Lung (tissue), 12 donors: ENCODE results near the gene TMCO4. TPM values are rescaled to one million over a fixed set of nuclear protein-coding genes. Genes with fewer than 3 reads are reported as not detected.

Source experiments
- ATAC-seq: fragments of 200-7000 bp; cut with Tn5 transposase; one replicate; pipeline ENCODE4 v1.9.1; 2020; ENCODE audit warnings: moderate number of reproducible peaks; ENCODE audit not compliant: insufficient read depth, low FRiP score
- DNase-seq, 3 donors: peaks; one replicate each; pipeline ENCODE4 v3.0.0-alpha.2; 2013 to 2017
- H3K27ac ChIP-seq, 2 donors: one replicate each; pipeline ENCODE4 v1.5.1; 2013; ENCODE audit warnings: mild to moderate bottlenecking in 2 of 2, moderate library complexity in 2 of 2, control low read depth in 1 of 2, inconsistent platforms in 1 of 2, low read depth in 1 of 2, low read length in 1 of 2
- H3K27me3 ChIP-seq, 3 donors: one replicate each; pipeline ENCODE4 v1.5.1; 2013; ENCODE audit warnings: low read length in 2 of 3; ENCODE audit not compliant: control insufficient read depth in 3 of 3, insufficient read depth in 3 of 3
- H3K36me3 ChIP-seq, 4 donors: one replicate each; pipeline ENCODE4 v1.5.1; 2013; ENCODE audit warnings: low read length in 4 of 4, mild to moderate bottlenecking in 1 of 4, moderate library complexity in 1 of 4; ENCODE audit not compliant: control insufficient read depth in 4 of 4, insufficient read depth in 4 of 4
- H3K4me1 ChIP-seq, 5 donors: one replicate each; pipeline ENCODE4 v1.5.1; 2013; ENCODE audit warnings: low read length in 5 of 5, mild to moderate bottlenecking in 2 of 5, moderate library complexity in 1 of 5; ENCODE audit not compliant: control insufficient read depth in 5 of 5, insufficient read depth in 5 of 5
- H3K4me3 ChIP-seq: one replicate; pipeline ENCODE4 v1.5.1; 2013; ENCODE audit warnings: mild to moderate bottlenecking, control low read depth, moderate library complexity
- H3K9ac ChIP-seq, 2 donors: one replicate each; pipeline ENCODE4 v1.5.1; 2013; ENCODE audit warnings: low read length in 2 of 2, control low read depth in 1 of 2; ENCODE audit not compliant: insufficient read depth in 1 of 2
- H3K9me3 ChIP-seq, 4 donors: one replicate each; pipeline ENCODE4 v1.5.1; 2013; ENCODE audit warnings: low read length in 3 of 4, mild to moderate bottlenecking in 1 of 4, moderate library complexity in 1 of 4; ENCODE audit not compliant: control insufficient read depth in 4 of 4, insufficient read depth in 3 of 4
- WGBS, 2 donors: extraction: QIAGEN DNeasy Blood & Tissue Kit; methylation state at CpG; one replicate each; pipeline ENCODE4 v1.1.7; 2013; 5-methylcytosine and 5-hydroxymethylcytosine counted together
- polyA plus RNA-seq, 2 donors: library from polyadenylated mRNA; stranded (reverse); fragments of 200-250 nt; gene quantifications; one replicate each; pipeline ENCODE4 v1.2.1, GENCODE V29; 2013
- total RNA-seq, 2 donors: library from RNA; depleted of rRNA in 1 of 2; stranded (reverse); fragments of >200 nt in 1 of 2; gene quantifications; one replicate each; pipeline ENCODE4 v1.2.1, GENCODE V29; 2014 to 2021
- TF ChIP-seq, protein P1 (sequence below): IDR thresholded peaks from 2 replicates; pipeline ENCODE4 v1.5.1; 2012; ENCODE audit warnings: mild to moderate bottlenecking; ENCODE audit errors: control extremely low read depth, extremely low read depth
- donor health status: control.
- donor health status: control.
- donor health status: Bipolar disorder and iron deficiency.
- donor health status: healthy.
- donor health status: DM: yes; HTN: yes; CAD: no.

TMCO4 gene
- total and polyA plus RNA-seq, 4 donors: 14.3 to 27.8 (median 19.5) TPM

DNA sequence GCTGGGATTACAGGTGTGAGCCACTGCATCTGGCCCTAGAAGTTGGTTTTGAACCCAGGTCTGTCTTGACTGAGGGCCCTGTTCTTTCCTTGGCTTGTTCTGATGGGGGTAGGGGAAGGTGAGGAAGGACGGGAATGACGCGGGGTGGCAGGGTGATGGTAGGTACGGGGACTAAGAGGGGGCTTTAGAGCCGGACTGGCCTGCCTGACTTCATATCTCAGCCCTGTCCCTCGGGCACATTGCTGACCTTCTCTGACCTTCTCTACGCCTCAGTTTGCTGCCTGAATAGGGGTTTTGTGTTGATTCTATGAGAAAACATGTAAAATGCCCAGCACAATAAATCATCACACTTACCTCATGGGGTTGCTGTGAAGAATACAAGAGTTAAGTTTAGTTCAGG, 8.6 kb upstream of the TMCO4 start:
- no peak for DNase-seq
- Histone ChIP-seq H3K9me3 (no peaks in the 10 kb centered on the region), H3K4me1 (no peaks in the 10 kb centered on the region), H3K27me3 (no peaks in the 10 kb centered on the region), H3K27ac (no peak overlapping the region), H3K4me3 (no peak overlapping the region), H3K36me3 (no peaks in the 10 kb centered on the region), H3K9ac (no peak overlapping the region)
- no peak for ATAC-seq
- TF ChIP-seq, protein P1, sequence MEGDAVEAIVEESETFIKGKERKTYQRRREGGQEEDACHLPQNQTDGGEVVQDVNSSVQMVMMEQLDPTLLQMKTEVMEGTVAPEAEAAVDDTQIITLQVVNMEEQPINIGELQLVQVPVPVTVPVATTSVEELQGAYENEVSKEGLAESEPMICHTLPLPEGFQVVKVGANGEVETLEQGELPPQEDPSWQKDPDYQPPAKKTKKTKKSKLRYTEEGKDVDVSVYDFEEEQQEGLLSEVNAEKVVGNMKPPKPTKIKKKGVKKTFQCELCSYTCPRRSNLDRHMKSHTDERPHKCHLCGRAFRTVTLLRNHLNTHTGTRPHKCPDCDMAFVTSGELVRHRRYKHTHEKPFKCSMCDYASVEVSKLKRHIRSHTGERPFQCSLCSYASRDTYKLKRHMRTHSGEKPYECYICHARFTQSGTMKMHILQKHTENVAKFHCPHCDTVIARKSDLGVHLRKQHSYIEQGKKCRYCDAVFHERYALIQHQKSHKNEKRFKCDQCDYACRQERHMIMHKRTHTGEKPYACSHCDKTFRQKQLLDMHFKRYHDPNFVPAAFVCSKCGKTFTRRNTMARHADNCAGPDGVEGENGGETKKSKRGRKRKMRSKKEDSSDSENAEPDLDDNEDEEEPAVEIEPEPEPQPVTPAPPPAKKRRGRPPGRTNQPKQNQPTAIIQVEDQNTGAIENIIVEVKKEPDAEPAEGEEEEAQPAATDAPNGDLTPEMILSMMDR: no peak
- 88 to 89% methylated on average over 7 of the region's 7 CpGs for WGBS, 2 donors

DNA sequence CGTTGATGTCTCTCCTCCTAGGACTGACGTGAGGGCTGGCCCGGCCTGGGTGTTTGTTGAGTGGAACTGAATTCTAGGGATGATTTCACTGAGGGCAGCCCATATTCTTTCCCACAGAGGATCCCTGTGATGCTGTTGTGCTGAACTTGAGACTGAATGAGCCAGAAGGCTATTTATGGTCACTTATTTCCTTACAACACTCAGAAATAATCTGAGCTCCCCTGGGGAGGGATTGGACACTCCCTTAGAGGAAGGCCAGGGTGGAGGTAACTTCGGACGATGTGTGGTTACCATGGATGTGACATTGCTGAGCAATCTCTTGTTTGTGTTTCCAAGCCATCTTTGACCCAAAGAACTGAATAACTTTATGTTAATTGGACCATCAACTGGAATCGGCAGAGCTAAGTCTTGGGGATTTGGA, 5.1 kb upstream of the TMCO4 start:
- Histone ChIP-seq H3K36me3 (no peaks in the 10 kb centered on the region), H3K4me1 (peaks cover 0 to 2% (median 0%) of the 10 kb centered on the region in 5 donors), H3K27ac (no peak overlapping the region), H3K4me3 (no peak overlapping the region), H3K9me3 (no peaks in the 10 kb centered on the region), H3K9ac (no peak overlapping the region), H3K27me3 (peaks cover 0 to 4% (median 0%) of the 10 kb centered on the region in 3 donors)
- TF ChIP-seq, protein P1: no peak
- DNase-seq: no peak
- no peak for ATAC-seq
- 81 to 94% methylated on average over 6 of the region's 6 CpGs for WGBS, 2 donors

DNA sequence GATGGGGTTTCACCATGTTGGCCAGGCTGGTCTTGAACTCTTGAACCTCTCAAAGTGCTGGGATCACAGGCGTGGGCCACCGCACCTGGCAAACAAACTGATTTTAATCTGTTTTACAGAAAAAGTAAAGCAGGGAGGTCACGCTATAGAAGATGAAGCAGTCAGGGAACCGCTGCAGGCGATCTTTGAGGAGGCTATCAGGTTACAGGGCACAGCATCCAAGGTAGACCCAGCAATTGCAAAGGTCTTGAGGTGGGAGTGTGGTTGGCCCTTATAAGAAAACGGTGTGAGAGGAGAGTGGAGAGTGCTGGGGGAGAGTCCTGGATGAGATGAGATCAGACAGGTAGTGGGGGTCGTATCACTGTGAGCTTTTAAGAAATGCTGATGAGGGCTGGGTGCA, 2.6 kb upstream of the TMCO4 start:
- ATAC-seq (no peak), DNase-seq (no peak)
- TF ChIP-seq, protein P1: no peak
- Histone ChIP-seq H3K4me1 (peaks cover 0 to 15% (median 3%) of the 10 kb centered on the region in 5 donors), H3K9me3 (no peaks in the 10 kb centered on the region), H3K36me3 (no peaks in the 10 kb centered on the region), H3K4me3 (no peak overlapping the region), H3K27me3 (peaks cover 0 to 4% (median 0%) of the 10 kb centered on the region in 3 donors), H3K27ac (no peak overlapping the region), H3K9ac (no peak overlapping the region)
- WGBS, 2 donors: 62 to 67% methylated on average over 7 of the region's 7 CpGs
